Endometrial microvascular endothelial cells (primary cell): ENCODE measurements around the gene ARF6. TPM values are rescaled to one million over a fixed set of nuclear protein-coding genes. Genes with fewer than 3 reads are reported as not detected.
"Not testable (repeated sequence)": the region's sequence is repeated elsewhere in the genome, so short reads cannot be mapped to it uniquely, and the experiment has no call there.

ENCODE experiments used
- in situ Hi-C: cut with HindIII; loops from 2 replicates; pipeline ENCODE4 v1.10.0; 2017; ENCODE audit warnings: low sequenced_read_pairs, low pct_unique_long_range_greater_than_20kb; ENCODE audit errors: inconsistent ontology term
- total RNA-seq: library from RNA; depleted of rRNA; stranded (reverse); fragments of >200 nt; gene quantifications from one replicate; pipeline ENCODE4 v1.2.3, GENCODE V29; 2015; ENCODE audit errors: inconsistent ontology term

ARF6 gene
- total RNA-seq, 1 donor from 2014 or later, result 80.4 TPM

DNA sequence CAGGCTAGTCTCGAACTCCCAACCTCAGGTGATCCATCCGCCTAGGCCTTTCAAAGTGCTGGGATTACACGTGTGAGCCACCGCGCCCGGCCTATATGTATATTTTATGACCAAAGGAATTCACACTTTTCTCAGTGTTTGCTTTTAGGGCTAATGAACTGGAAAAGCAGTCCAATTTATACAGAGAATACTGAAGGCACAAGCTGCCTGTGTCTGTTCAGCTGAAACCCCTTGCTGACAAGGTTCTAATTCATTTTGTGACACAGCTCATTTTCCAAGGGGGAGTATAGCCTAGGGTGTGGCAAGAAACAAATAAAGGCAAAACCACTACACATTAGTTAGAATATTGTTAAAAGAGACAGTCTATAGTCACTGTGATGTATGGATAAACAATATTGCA lies 22.0 kb upstream of the ARF6 start:
- in situ Hi-C loops, result loop anchor here (25.0 kb wide), 1 partner anchor 266 kb away; no protein-coding TSS in a partner anchor

DNA sequence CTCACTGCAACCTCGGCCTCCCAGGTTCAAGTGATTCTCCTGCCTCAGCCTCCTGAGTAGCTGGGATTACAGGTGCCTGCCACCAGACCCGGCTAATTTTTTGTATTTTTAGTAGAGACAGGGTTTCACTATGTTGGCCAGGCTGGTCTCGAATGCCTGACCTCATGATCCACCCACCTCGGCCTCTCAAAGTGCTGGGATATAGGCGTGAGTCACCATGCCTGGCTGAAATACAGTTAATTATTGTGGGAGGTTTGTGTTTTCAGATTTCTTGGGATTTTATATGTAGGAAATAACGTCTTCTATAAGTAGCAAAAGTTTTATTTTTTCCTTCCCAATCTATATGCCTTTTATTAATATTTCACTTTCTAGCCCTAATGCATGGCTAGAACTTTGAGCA lies 19.3 kb upstream of the ARF6 start:
- in situ Hi-C loops, result loop anchor here (25.0 kb wide), 1 partner anchor 264 kb away; no protein-coding TSS in a partner anchor

- in situ Hi-C loops, result no loop called here
Measured at GRCh38 chr14:49875640-49876198, 17.2 kb upstream of the ARF6 start.

DNA sequence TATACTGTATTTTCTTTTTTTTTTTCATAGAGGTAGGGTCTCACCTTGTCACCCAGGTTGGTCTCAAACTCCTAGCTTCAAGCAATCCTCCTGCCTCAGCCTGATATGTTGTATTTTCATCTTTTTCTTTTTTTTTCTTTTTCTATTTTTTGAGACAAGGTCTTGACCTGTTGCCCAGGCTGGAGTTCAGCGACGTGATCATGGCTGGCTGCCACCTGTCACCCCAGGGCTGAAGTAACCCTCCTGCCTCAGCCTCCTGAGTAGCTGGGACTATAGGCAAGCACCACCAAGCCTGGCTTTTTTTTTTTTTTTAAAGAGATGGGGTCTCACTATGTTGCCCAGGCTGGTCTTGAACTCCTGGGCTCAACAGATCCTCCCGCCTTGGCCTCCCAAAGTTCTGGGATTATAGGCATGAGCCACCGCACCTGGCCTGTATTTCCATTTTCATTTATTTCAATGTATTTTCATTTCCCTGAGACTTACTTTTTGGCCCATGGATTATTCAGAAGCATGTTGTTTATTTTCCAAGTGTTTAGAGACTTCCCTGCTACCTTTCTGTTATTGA lies 16.2 kb upstream of the ARF6 start:
- in situ Hi-C loops, result no loop called here

GRCh38 chr14:49879646-49880204 lies 13.2 kb upstream of the ARF6 start:
- in situ Hi-C loops, result no loop called here

DNA sequence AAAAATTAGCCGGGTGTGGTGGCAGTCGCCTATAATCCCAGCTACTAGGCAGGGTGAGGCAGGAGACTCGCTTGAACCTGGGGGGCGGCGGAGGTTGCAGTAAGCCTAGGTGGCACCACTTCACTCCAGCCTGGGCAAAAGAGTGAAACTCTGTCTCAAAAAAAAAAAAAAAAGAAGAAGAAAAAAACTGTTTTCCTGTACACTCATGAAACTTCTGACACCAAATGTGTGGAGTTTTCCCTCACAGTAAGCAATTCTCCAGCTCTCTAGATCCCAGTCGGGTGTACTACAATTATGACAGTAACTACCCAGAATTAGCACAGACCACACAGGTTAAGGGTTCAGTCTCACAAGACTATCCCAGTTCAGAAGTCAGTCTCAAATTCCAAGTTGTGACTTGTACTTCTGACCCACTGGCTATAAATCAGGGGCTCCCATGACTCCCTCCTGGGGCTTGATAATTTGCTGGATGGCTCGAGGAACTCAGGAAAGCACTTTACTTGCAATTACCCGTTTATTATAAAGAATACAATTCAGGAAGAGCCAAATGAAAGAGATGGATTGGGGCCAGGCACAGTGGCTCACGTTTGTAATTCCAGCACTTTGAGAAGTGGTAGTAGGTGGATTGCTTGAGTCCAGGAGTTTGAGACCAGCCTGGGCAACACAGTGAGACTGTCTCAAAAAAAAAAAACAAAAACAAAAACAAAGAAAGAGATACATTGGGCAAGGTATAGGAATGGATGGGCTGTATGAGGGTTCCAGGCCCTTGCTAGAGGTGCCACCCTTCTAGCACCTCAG lies 12.4 kb upstream of the ARF6 start:
- in situ Hi-C loops, result no loop called here

DNA sequence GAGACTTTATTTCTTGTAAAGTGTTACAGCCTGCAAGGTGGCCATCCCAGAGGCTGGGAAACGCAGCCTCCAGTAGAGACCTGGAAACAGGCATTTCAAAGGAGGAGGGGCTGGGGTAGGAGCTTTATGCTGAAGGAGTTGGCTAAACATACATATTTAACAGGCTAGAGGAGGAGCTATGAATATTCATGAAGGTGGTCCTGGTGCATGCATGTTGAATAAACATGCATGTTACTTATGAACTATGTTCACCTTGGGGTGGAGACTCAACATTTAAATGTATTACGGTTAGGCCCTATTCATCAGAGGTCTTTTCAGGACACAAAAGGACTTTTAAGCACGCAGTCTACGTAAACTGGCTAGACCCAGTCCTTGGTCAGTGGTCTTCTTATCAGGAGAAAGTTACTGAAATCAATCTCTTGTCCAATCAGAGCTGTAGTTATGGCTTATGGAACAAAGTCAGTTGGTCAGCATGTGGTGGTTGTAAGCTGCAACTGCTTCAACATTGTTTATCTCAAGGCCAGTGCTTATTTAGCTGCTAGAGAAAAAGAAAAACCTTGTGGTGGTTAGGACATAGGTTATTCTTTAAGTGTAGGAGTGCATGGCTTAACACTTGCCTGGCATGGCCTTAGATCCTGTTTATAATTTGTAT lies 11.4 kb upstream of the ARF6 start:
- in situ Hi-C loops, result no loop called here

DNA sequence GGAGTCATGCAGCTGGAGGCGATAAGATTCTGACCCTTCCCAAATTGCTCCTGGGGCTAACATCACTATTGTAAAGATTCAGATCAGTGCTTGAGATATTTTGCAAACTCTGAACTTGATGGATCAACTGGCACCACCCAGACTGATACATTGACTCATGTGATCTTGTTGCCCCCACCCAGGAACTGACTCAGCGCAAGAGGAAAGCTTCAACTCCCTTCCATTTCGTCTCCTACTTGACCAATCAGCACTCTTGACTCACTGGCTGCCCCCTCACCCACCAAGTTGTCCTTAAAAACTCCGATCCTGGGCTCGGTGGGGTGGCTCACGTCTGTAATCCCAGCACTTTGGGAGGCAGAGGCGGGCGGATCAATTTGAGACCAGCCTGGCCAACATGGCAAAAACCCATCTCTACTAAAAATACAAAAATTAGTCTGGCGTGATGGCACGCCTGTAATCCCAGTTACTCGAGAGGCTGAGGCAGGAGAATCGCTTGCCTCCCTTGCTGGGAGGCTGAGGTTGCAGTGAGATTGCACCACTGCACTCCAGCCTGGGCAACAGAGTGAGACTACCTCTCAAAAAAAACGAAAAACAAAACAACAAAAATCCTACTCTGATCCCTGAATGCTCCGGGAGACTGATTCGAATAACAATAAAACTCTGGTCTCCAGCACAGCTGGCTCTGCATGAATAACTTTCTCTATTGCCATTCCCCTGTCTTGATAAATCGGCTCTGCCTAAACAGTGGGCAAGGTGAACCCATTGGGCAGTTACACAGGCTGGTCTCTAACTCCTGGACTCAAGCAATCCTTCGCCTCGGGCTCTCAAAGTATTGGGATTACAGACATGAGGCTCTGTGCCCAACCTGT lies 9.8 kb upstream of the ARF6 start:
- in situ Hi-C loops, result no loop called here

DNA sequence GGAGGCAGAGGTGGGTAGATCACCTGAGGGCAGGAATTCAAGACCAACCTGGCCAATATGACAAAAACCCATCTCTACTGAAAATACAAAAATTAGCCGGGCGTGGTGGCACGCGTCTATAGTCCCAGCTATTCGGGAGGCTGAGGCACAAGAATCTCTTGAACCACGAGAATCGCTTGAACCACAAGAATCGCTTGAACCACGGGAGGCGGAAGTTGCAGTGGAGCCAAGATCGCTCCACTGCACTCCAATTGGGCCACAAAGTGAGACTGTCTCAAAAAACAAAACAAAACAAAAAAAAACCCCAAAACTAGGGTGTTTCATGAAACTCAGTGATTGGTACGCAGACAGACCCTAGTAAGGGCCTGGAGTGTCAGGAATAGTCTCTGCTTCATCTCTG lies 6.4 kb upstream of the ARF6 start:
- in situ Hi-C loops, result no loop called here

DNA sequence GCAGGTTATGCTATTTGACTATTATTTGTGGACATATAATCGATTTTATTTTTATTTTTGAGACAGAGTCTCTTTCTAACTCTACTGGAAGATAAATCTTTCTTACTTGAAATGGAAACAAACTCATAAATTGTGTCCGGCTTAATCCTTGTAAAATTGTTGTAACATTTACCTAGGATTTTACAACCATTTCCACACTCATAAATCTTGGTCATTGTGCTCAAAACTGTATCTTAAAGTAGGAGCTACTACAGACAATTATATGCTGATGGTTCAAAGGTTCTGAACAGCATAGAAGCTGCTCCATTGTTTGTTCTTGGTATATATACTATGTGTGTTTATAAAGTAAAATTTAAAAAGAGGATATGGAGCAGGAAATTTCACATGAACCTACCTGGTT lies 4.6 kb upstream of the ARF6 start:
- in situ Hi-C loops, result no loop called here

- in situ Hi-C loops, result no loop called here
Measured at GRCh38 chr14:49892301-49892635, 614 bp upstream of the ARF6 start.

GRCh38 chr14:49893309-49894213 lies 679 bp downstream of the ARF6 start:
- in situ Hi-C loops, result no loop called here

GRCh38 chr14:49894214-49895107 lies 1.6 kb downstream of the ARF6 start:
- in situ Hi-C loops, result not testable (repeated sequence)

GRCh38 chr14:49895480-49895879 lies 2.6 kb downstream of the ARF6 start:
- in situ Hi-C loops, result no loop called here

GRCh38 chr14:49896272-49896671 lies 3.4 kb downstream of the ARF6 start:
- in situ Hi-C loops, result not testable (repeated sequence)

GRCh38 chr14:49896966-49897365 lies 4.1 kb downstream of the ARF6 start:
- in situ Hi-C loops, result no loop called here

DNA sequence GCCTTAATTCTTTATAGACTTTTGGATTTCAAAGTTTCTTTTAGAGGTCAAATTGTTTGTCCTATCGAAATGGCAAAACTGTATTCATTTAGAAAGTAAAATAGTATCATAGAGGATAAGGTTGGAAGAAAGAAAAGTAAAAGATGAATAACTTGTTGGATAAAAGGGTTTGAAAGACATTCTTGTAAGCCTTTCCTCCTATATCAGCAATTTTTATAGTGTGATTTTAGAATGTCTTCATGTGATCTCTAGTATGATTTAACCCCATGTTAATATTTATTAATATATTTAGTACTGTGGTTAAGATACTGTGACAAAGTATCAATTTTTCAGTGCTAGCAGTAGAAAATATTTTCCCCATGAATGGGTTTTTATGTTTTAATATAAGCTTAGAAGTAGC lies 4.5 kb downstream of the ARF6 start:
- in situ Hi-C loops, result no loop called here
